Skeletal muscle satellite cell (primary cell): Measurements from ENCODE around the gene MICALL2.
"Not testable (repeated sequence)": the region's sequence is repeated elsewhere in the genome, so short reads cannot be mapped to it uniquely, and the experiment has no call there.

ENCODE experiments used
- H3K27me3 ChIP-seq: 2 replicates; pipeline ENCODE4 v1.7.0; 2013; ENCODE audit warnings: low read length; ENCODE audit not compliant: control insufficient read depth, insufficient read depth
- H3K36me3 ChIP-seq: 2 replicates; pipeline ENCODE4 v1.7.0; 2013; ENCODE audit warnings: mild to moderate bottlenecking, control low read depth, low read length; ENCODE audit not compliant: insufficient read depth
- H3K4me1 ChIP-seq: 2 replicates; pipeline ENCODE4 v1.7.0; 2013; ENCODE audit warnings: low read length; ENCODE audit not compliant: control insufficient read depth, insufficient read depth
- H3K4me2 ChIP-seq: 2 replicates; pipeline ENCODE4 v1.7.0; 2013; ENCODE audit warnings: mild to moderate bottlenecking, low read length
- H3K4me3 ChIP-seq: 2 replicates; pipeline ENCODE4 v1.7.0; 2013; ENCODE audit warnings: low read length
- H3K9ac ChIP-seq: 2 replicates; pipeline ENCODE4 v1.7.0; 2013; ENCODE audit warnings: mild to moderate bottlenecking, low read depth, low read length, moderate library complexity
- H3K9me3 ChIP-seq: replicated peaks from 2 replicates; pipeline ENCODE4 v1.7.0; 2013; ENCODE audit warnings: mild to moderate bottlenecking, control low read depth, low read length

Gene MICALL2

GRCh38 chr7:1454542-1454941, 4.7 kb downstream of the MICALL2 start:
- Histone ChIP-seq H3K4me1 (peaks cover 22% of the 10 kb centered on the region), H3K9ac (no peak overlapping the region), H3K36me3 (no peaks in the 10 kb centered on the region), H3K9me3 (no peaks in the 10 kb centered on the region), H3K27me3 (no peaks in the 10 kb centered on the region), H3K4me3 (no peak overlapping the region), H3K4me2 (no peak overlapping the region)

DNA sequence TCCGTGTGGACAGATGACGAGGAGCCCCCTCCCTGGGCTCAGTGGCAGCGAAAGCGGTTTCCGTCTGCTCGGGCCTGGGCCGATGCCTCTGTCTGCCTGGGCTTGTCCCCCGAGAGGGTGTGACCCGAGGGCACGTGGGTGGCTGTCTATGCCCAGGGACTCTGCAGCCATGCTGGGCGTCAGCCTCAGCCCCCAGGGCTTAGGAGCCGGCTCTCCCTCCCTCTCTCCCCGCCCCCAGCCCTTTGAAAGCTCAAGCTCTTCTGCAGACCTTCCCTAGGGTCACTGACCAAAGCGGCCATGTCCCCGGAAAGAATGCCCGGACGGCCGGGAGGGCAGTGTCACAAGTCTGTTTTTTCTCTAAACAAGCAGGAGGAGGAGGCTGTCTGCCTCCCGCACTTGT, 7.1 kb downstream of the MICALL2 start:
- Histone ChIP-seq H3K4me2 (no peak overlapping the region), H3K4me3 (no peak overlapping the region), H3K27me3 (no peaks in the 10 kb centered on the region), H3K4me1 (peaks cover 8% of the 10 kb centered on the region), H3K36me3 (no peaks in the 10 kb centered on the region), H3K9me3 (no peaks in the 10 kb centered on the region), H3K9ac (no peak overlapping the region)

DNA sequence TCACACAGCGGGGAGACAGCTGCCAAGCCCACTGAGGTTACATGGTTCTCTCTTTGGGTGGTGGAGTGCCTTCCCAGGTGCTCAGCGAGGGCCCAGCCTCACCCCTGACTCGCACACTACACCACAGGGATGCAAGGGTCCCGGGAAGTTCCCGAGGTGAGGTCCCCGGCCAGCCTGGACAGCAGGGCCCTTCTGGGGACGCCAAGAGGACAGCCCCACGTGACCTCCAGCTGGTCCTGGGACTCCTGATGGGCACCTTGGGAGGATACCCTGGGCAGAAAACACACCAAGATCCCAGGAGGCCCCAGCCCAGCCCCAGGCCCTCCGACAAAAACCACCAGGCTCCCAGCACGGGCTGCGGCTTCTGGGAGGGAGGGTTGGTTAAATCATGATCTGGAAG, 8.3 kb downstream of the MICALL2 start:
- Histone ChIP-seq H3K36me3 (no peaks in the 10 kb centered on the region), H3K4me1 (peaks cover 4% of the 10 kb centered on the region), H3K9ac (no peak overlapping the region), H3K9me3 (no peaks in the 10 kb centered on the region), H3K4me2 (no peak overlapping the region), H3K27me3 (no peaks in the 10 kb centered on the region), H3K4me3 (no peak overlapping the region)

GRCh38 chr7:1450431-1450830, 8.8 kb downstream of the MICALL2 start:
- H3K9ac ChIP-seq, result no peak overlapping the region

GRCh38 chr7:1449951-1450350, 9.3 kb downstream of the MICALL2 start:
- no peaks in the 10 kb centered on the region for H3K27me3 ChIP-seq
- H3K36me3 ChIP-seq, result no peaks in the 10 kb centered on the region
- no peaks in the 10 kb centered on the region for H3K9me3 ChIP-seq
- peaks cover 3% of the 10 kb centered on the region for H3K4me1 ChIP-seq
- H3K4me3 ChIP-seq, result no peak overlapping the region
- no peak overlapping the region for H3K9ac ChIP-seq
- H3K4me2 ChIP-seq, result no peak overlapping the region

More at GRCh38 chr7:1450431-1450830, 8.8 kb downstream of the MICALL2 start:
- no peaks in the 10 kb centered on the region for H3K27me3 ChIP-seq
- H3K4me1 ChIP-seq, result peaks cover 4% of the 10 kb centered on the region
- H3K36me3 ChIP-seq, result no peaks in the 10 kb centered on the region
- no peak overlapping the region for H3K4me3 ChIP-seq
- H3K9me3 ChIP-seq, result no peaks in the 10 kb centered on the region
- H3K4me2 ChIP-seq, result no peak overlapping the region

GRCh38 chr7:1449501-1449900, 9.8 kb downstream of the MICALL2 start:
- Histone ChIP-seq H3K9ac (no peak overlapping the region), H3K9me3 (no peaks in the 10 kb centered on the region), H3K4me2 (no peak overlapping the region), H3K4me1 (no peaks in the 10 kb centered on the region), H3K4me3 (no peak overlapping the region), H3K36me3 (no peaks in the 10 kb centered on the region), H3K27me3 (no peaks in the 10 kb centered on the region)

GRCh38 chr7:1448958-1449357, 10.3 kb downstream of the MICALL2 start:
- no peaks in the 10 kb centered on the region for H3K4me1 ChIP-seq
- H3K36me3 ChIP-seq, result no peaks in the 10 kb centered on the region
- no peaks in the 10 kb centered on the region for H3K9me3 ChIP-seq
- H3K4me3 ChIP-seq, result no peak overlapping the region
- no peak overlapping the region for H3K9ac ChIP-seq
- no peak overlapping the region for H3K4me2 ChIP-seq
- no peaks in the 10 kb centered on the region for H3K27me3 ChIP-seq

DNA sequence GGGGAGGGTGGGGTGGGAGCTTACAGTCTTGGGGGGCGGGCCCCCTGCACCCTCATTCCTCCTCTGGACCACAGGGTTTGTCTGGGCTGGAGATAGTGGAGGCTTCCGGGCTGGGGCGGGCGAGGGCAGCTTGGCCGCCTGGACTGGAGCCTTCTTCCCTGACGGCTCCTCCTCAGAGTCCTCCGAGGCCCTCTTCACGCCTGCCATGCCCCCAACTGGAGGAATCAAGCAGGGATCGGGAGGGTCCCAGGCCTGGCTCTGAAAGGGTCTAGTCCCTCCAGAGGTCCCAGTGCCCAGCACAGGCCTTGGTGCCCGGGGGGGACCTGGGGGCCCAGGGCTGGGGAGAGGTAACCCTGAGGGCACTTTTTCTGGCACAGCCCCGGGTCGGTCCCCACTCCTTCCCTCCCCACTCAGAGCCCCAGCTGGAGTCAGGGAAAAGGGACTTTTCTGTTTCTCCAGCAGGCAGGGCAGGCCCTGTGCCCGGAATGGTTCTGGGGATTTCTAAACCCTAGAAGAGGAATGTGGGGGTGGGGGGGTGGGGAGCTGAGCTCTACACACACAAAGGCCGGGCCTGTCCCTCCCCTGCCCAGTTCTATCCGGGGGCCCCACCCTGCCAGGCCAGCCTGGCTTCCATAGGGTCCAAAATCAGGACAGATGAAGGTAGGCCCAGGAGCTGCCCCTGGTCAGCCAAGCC, 11.6 kb downstream of the MICALL2 start:
- Histone ChIP-seq H3K4me3 (no peak overlapping the region), H3K4me1 (no peaks in the 10 kb centered on the region), H3K9ac (no peak overlapping the region), H3K9me3 (no peaks in the 10 kb centered on the region), H3K4me2 (no peak overlapping the region), H3K27me3 (no peaks in the 10 kb centered on the region), H3K36me3 (no peaks in the 10 kb centered on the region)

GRCh38 chr7:1447112-1447511, 12.2 kb downstream of the MICALL2 start:
- Histone ChIP-seq H3K4me3 (no peak overlapping the region), H3K27me3 (no peaks in the 10 kb centered on the region), H3K4me1 (no peaks in the 10 kb centered on the region), H3K4me2 (no peak overlapping the region), H3K9ac (no peak overlapping the region), H3K9me3 (no peaks in the 10 kb centered on the region), H3K36me3 (peaks cover under 1% of the 10 kb centered on the region)

GRCh38 chr7:1446620-1447032, 12.6 kb downstream of the MICALL2 start:
- Histone ChIP-seq H3K36me3 (peaks cover 6% of the 10 kb centered on the region), H3K9ac (no peak overlapping the region)

DNA sequence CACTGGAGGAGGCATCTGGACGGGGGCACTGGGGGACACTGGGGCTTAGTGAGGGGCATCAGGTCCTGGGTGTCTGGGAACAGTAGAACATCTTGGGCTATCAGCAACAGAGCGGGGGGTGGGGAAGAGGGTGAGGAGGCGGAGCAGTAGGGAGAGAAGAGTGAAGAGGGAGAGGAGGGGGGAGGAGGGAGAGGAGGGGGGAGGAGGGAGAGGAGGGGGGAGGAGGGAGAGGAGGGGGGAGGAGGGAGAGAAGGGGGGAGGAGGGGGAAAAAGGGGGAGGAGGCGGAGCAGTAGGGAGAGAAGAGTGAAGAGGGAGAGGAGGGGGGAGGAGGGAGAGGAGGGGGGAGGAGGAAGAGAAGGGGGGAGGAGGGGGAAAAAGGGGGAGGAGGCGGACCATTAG, 13.2 kb downstream of the MICALL2 start:
- H3K4me3 ChIP-seq, H3K27me3 ChIP-seq, H3K9ac ChIP-seq, H3K4me1 ChIP-seq, H3K4me2 ChIP-seq, H3K9me3 ChIP-seq, H3K36me3 ChIP-seq: not testable (repeated sequence)

More at GRCh38 chr7:1446620-1447032, 12.6 kb downstream of the MICALL2 start:
- Histone ChIP-seq H3K27me3 (no peaks in the 10 kb centered on the region), H3K4me2 (no peak overlapping the region), H3K4me3 (no peak overlapping the region), H3K4me1 (no peaks in the 10 kb centered on the region), H3K9me3 (no peaks in the 10 kb centered on the region)

DNA sequence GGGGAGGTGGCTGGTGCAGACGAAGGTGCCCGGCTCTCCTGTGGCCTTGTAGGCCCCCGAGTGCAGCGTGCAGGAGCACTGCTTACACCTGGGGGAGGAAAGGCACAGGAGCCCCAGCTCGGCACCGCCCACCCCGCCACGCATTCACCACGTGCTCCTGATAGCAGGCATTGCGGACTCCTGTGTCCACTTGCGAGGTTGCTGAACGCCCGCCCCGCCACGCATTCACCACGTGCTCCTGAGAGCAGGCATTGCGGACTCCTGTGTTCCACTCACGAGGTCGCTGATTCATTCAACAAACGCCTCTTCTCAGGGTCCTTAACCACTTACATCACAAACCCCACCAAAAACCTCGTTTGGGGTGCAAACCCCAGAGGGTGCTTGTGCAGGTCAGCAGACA, 13.9 kb downstream of the MICALL2 start:
- Histone ChIP-seq H3K4me2 (no peak overlapping the region), H3K9ac (no peak overlapping the region), H3K36me3 (peaks cover 10% of the 10 kb centered on the region), H3K4me1 (no peaks in the 10 kb centered on the region), H3K4me3 (no peak overlapping the region), H3K27me3 (no peaks in the 10 kb centered on the region), H3K9me3 (no peaks in the 10 kb centered on the region)
